Panc1 (cell line): ENCODE measurements around the gene TIAM2.

ENCODE experiments used
- POLR2AphosphoS5 ChIP-seq: IDR thresholded peaks from 2 replicates; pipeline ENCODE4 v1.6.1; 2012; ENCODE audit warnings: mild to moderate bottlenecking, low read depth, low read length, moderate library complexity
- SIN3A ChIP-seq: IDR thresholded peaks from 2 replicates; pipeline ENCODE4 v1.6.1; 2012; ENCODE audit warnings: low read depth, mild to moderate bottlenecking, low read length, moderate library complexity, borderline replicate concordance; ENCODE audit not compliant: insufficient read depth
- TCF7L2 ChIP-seq: IDR thresholded peaks from 2 replicates; pipeline ENCODE4 v1.6.1; 2011; ENCODE audit warnings: mild to moderate bottlenecking, low read depth, low read length, inconsistent platforms
- TF ChIP-seq, protein P1 (sequence below): fragments of 450-650 bp; IDR thresholded peaks from 2 replicates; pipeline ENCODE4 v1.5.1; 2017; ENCODE audit warnings: mild to moderate bottlenecking

DNA sequence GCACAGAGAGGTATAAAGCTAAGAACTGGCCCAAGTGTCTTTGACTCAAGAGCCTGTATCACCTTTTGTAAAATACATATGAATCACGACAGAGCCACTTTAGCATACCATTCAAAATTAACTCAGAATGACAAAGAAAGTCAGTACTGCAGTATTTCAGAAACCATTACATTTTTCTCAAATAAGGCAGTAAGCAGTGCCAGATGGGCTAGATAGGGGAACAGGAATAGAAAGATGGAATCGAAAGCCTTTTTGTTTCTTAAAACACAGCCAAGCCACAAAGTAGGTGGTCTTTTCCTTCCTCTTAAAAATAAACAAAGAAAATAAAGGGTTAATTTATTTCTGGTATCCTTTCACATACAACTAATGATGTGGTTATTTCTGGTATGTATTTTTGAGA lies 279.0 kb downstream of the TIAM2 start:
- TF ChIP-seq, protein P1, sequence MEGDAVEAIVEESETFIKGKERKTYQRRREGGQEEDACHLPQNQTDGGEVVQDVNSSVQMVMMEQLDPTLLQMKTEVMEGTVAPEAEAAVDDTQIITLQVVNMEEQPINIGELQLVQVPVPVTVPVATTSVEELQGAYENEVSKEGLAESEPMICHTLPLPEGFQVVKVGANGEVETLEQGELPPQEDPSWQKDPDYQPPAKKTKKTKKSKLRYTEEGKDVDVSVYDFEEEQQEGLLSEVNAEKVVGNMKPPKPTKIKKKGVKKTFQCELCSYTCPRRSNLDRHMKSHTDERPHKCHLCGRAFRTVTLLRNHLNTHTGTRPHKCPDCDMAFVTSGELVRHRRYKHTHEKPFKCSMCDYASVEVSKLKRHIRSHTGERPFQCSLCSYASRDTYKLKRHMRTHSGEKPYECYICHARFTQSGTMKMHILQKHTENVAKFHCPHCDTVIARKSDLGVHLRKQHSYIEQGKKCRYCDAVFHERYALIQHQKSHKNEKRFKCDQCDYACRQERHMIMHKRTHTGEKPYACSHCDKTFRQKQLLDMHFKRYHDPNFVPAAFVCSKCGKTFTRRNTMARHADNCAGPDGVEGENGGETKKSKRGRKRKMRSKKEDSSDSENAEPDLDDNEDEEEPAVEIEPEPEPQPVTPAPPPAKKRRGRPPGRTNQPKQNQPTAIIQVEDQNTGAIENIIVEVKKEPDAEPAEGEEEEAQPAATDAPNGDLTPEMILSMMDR, result no peak
- TF ChIP-seq POLR2AphosphoS5, result no peak
- no peak for TF ChIP-seq SIN3A
- TF ChIP-seq TCF7L2, result no peak
